Measurements from ENCODE around the gene INTS14. TPM values are rescaled to one million over a fixed set of nuclear protein-coding genes. Genes with fewer than 3 reads are reported as not detected.
"Not testable (repeated sequence)": the region's sequence is repeated elsewhere in the genome, so short reads cannot be mapped to it uniquely, and the experiment has no call there.

INTS14 gene
- total RNA-seq, 1 experiment from 2014 or later: 38.2 TPM

- BruUV-seq (replicated peaks): no TSS peak
- Mint-ChIP-seq H3K27ac (ENCODE audit: unreplicated experiment) (no peak overlapping the region), H3K27me3 (ENCODE audit: insufficient read depth, unreplicated experiment) (no peaks in the 10 kb centered on the region), H3K4me3 (ENCODE audit: unreplicated experiment) (no peak overlapping the region), H3K9me3 (ENCODE audit: unreplicated experiment) (no peaks in the 10 kb centered on the region), H3K36me3 (ENCODE audit: insufficient read depth, unreplicated experiment) (peaks cover 17% of the 10 kb centered on the region), H3K4me1 (ENCODE audit: low read depth, unreplicated experiment) (no peaks in the 10 kb centered on the region)
- Histone ChIP-seq H3K27me3 (replicated peaks; ENCODE audit: control insufficient read depth, insufficient read depth, low read length) (no peaks in the 10 kb centered on the region), H3K4me3 (ENCODE audit: low read depth, low read length) (no peak overlapping the region), H3K9me3 (no peaks in the 10 kb centered on the region), H3K4me1 (no peaks in the 10 kb centered on the region), H3K36me3 (ENCODE audit: control insufficient read depth, insufficient read depth, low read length) (no peaks in the 10 kb centered on the region; the same call in 1 of the 2 replicates)
- no peak for DNase-seq
- intact Hi-C loops (cut with micrococcal nuclease; ENCODE audit: unreplicated experiment): no loop called here
- POLR2A ChIA-PET: no interaction called here
- no peak for TF ChIP-seq CTCF (IDR thresholded peaks at IDR 0.05; ENCODE audit: insufficient read depth in 1 of 2, low read depth in 1 of 2, low read length in 1 of 2, severe bottlenecking in 1 of 2, unreplicated experiment in 1 of 2)
- CTCF ChIA-PET: no interaction called here
These were observed 59.7 kb downstream of the INTS14 start for GRCh38 chr15:65551183-65551582.

- Mint-ChIP-seq H3K4me1 (ENCODE audit: low read depth, unreplicated experiment) (no peaks in the 10 kb centered on the region), H3K9me3 (ENCODE audit: unreplicated experiment) (no peaks in the 10 kb centered on the region), H3K27me3 (ENCODE audit: insufficient read depth, unreplicated experiment) (no peaks in the 10 kb centered on the region), H3K4me3 (ENCODE audit: unreplicated experiment) (no peak overlapping the region), H3K36me3 (ENCODE audit: insufficient read depth, unreplicated experiment) (peaks cover 16% of the 10 kb centered on the region), H3K27ac (ENCODE audit: unreplicated experiment) (no peak overlapping the region)
- no peaks in the 10 kb centered on the region; the same call in 1 of the 2 replicates for H3K36me3 ChIP-seq (ENCODE audit: control insufficient read depth, insufficient read depth, low read length)
- H3K9me3 ChIP-seq: no peaks in the 10 kb centered on the region
- no peaks in the 10 kb centered on the region for H3K4me1 ChIP-seq
- POLR2A ChIA-PET: no interaction called here
- BruUV-seq (replicated peaks): no TSS peak
- H3K4me3 ChIP-seq (ENCODE audit: low read depth, low read length): no peak overlapping the region
- intact Hi-C loops (cut with micrococcal nuclease; ENCODE audit: unreplicated experiment): no loop called here
- DNase-seq: no peak
- CTCF ChIA-PET: no interaction called here
- H3K27me3 ChIP-seq (replicated peaks; ENCODE audit: control insufficient read depth, insufficient read depth, low read length): no peaks in the 10 kb centered on the region
- TF ChIP-seq CTCF (IDR thresholded peaks at IDR 0.05; ENCODE audit: insufficient read depth in 1 of 2, low read depth in 1 of 2, low read length in 1 of 2, severe bottlenecking in 1 of 2, unreplicated experiment in 1 of 2): no peak
These were observed 60.2 kb downstream of the INTS14 start for GRCh38 chr15:65550681-65551098.

- DNase-seq; H3K9me3 Mint-ChIP-seq (ENCODE audit: unreplicated experiment); H3K4me3 ChIP-seq (ENCODE audit: low read depth, low read length); H3K27me3 ChIP-seq (replicated peaks; ENCODE audit: control insufficient read depth, insufficient read depth, low read length); BruUV-seq (replicated peaks); H3K4me1 ChIP-seq; H3K4me3 Mint-ChIP-seq (ENCODE audit: unreplicated experiment); H3K27ac Mint-ChIP-seq (ENCODE audit: unreplicated experiment); H3K27me3 Mint-ChIP-seq (ENCODE audit: insufficient read depth, unreplicated experiment); H3K9me3 ChIP-seq; intact Hi-C loops (cut with micrococcal nuclease; ENCODE audit: unreplicated experiment); H3K4me1 Mint-ChIP-seq (ENCODE audit: low read depth, unreplicated experiment); CTCF ChIA-PET; H3K36me3 ChIP-seq (ENCODE audit: control insufficient read depth, insufficient read depth, low read length): not testable (repeated sequence)
- peaks cover 13% of the 10 kb centered on the region for H3K36me3 Mint-ChIP-seq (ENCODE audit: insufficient read depth, unreplicated experiment)
- POLR2A ChIA-PET: interaction anchor here (0.6 kb wide), 1 partner anchor 25 kb away, joined by 5 read pairs; no protein-coding TSS in a partner anchor
These were observed 61.6 kb downstream of the INTS14 start for GRCh38 chr15:65549288-65549687.

- Mint-ChIP-seq H3K36me3 (ENCODE audit: insufficient read depth, unreplicated experiment) (no peaks in the 10 kb centered on the region), H3K9me3 (ENCODE audit: unreplicated experiment) (no peaks in the 10 kb centered on the region), H3K4me3 (ENCODE audit: unreplicated experiment) (no peak overlapping the region), H3K4me1 (ENCODE audit: low read depth, unreplicated experiment) (no peaks in the 10 kb centered on the region), H3K27me3 (ENCODE audit: insufficient read depth, unreplicated experiment) (no peaks in the 10 kb centered on the region), H3K27ac (ENCODE audit: unreplicated experiment) (no peak overlapping the region)
- TF ChIP-seq CTCF (IDR thresholded peaks at IDR 0.05; ENCODE audit: insufficient read depth in 1 of 2, low read depth in 1 of 2, low read length in 1 of 2, severe bottlenecking in 1 of 2, unreplicated experiment in 1 of 2): no peak
- no peak for DNase-seq
- Histone ChIP-seq H3K36me3 (ENCODE audit: control insufficient read depth, insufficient read depth, low read length) (no peaks in the 10 kb centered on the region), H3K9me3 (no peaks in the 10 kb centered on the region), H3K27me3 (replicated peaks; ENCODE audit: control insufficient read depth, insufficient read depth, low read length) (no peaks in the 10 kb centered on the region), H3K4me3 (ENCODE audit: low read depth, low read length) (no peak overlapping the region), H3K4me1 (no peaks in the 10 kb centered on the region)
- intact Hi-C loops (cut with micrococcal nuclease; ENCODE audit: unreplicated experiment): no loop called here
- ChIA-PET CTCF (no interaction called here), POLR2A (no interaction called here)
- no TSS peak for BruUV-seq (replicated peaks)
These were observed 63.1 kb downstream of the INTS14 start for GRCh38 chr15:65547841-65548240.

All from Caco-2 (cell line).